GM23248 (cell line): ENCODE measurements around the gene KDM4D.
"Not testable (repeated sequence)": the region's sequence is repeated elsewhere in the genome, so short reads cannot be mapped to it uniquely, and the experiment has no call there.

Source experiments
- EZH2 ChIP-seq: fragments of 200-600 bp; sonication (generic); IDR thresholded peaks from 2 replicates; pipeline ENCODE4 v1.6.1; 2018; ENCODE audit warnings: antibody characterized with exemption, mild to moderate bottlenecking; ENCODE audit not compliant: insufficient read depth, poor library complexity, severe bottlenecking
- EZH2phosphoT487 ChIP-seq: fragments of 200-600 bp; sonication (generic); IDR thresholded peaks from 2 replicates; pipeline ENCODE4 v1.6.1; 2018; ENCODE audit warnings: antibody characterized with exemption, moderate library complexity, mild to moderate bottlenecking, low read depth; ENCODE audit not compliant: insufficient read depth

DNA sequence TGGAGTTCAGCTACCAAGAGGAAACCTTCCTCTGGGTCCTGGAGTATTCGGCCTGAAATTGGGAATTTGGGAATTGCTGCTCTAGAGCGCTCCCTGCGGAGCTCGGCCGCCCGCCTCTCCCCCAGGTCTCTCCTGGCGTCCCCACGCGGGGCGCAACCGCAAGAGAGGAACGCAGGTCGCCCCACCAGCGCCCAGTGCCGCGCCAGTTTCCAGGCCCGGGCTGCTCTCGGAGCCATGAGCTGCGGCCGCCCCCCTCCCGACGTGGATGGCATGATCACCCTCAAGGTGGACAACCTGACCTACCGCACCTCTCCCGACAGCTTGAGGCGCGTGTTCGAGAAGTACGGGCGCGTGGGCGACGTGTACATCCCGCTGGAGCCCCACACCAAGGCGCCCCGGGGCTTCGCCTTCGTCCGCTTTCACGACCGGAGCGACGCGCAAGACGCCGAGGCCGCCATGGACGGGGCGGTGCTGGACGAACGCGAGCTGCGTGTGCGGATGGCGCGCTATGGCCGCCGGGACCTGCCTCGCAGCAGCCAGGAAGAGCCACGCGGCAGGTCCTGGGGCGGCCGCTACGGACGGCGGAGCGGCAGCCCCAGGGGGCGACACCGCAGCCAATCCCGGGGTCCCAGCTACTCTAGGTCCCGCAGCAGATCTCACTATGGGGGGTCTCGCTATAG, 64.0 kb downstream of the KDM4D start:
- TF ChIP-seq EZH2, EZH2phosphoT487: not testable (repeated sequence)
